Endothelial cell (in vitro differentiated cells): Measurements from ENCODE around the gene PCNA. TPM values are rescaled to one million over a fixed set of nuclear protein-coding genes. Genes with fewer than 3 reads are reported as not detected.

Experiments
- DNase-seq: peaks from one replicate; pipeline ENCODE4 v3.0.0; 2021; ENCODE audit warnings: low spot score
- H3K27ac Mint-ChIP-seq: one replicate; pipeline ENCODE4 v1.8.0; 2021; ENCODE audit warnings: mixed read lengths, inconsistent platforms; ENCODE audit not compliant: unreplicated experiment
- H3K27me3 Mint-ChIP-seq: one replicate; pipeline ENCODE4 v1.8.0; 2021; ENCODE audit warnings: mild to moderate bottlenecking, moderate library complexity, mixed read lengths, inconsistent platforms; ENCODE audit not compliant: unreplicated experiment
- H3K36me3 Mint-ChIP-seq: one replicate; pipeline ENCODE4 v1.8.0; 2021; ENCODE audit warnings: mild to moderate bottlenecking, low read depth, mixed read lengths, inconsistent platforms; ENCODE audit not compliant: unreplicated experiment
- H3K4me1 Mint-ChIP-seq: one replicate; pipeline ENCODE4 v1.8.0; 2021; ENCODE audit warnings: mild to moderate bottlenecking, mixed read lengths, inconsistent platforms; ENCODE audit not compliant: unreplicated experiment
- H3K4me3 Mint-ChIP-seq: one replicate; pipeline ENCODE4 v1.8.0; 2021; ENCODE audit warnings: mild to moderate bottlenecking, mixed read lengths, inconsistent platforms; ENCODE audit not compliant: unreplicated experiment
- H3K9me3 Mint-ChIP-seq: one replicate; pipeline ENCODE4 v1.8.0; 2021; ENCODE audit warnings: mixed read lengths, inconsistent platforms; ENCODE audit not compliant: unreplicated experiment
- CTCF ChIP-seq: fragments of 200-600 bp; sonication (generic); IDR thresholded peaks from one replicate; pipeline ENCODE4 v1.5.0; 2021; ENCODE audit warnings: antibody characterized with exemption; ENCODE audit not compliant: unreplicated experiment
- total RNA-seq: library from RNA; stranded (reverse); fragmentation: NEBNext Ultra II Directional; extraction: Animal tissue kit (Norgen Biotek cat#: 25700); gene quantifications from one replicate; pipeline ENCODE4 v1.2.1, GENCODE V29; 2021; ENCODE audit not compliant: unreplicated experiment

PCNA gene
- total RNA-seq, 1 donor from 2014 or later = 77.1 TPM

DNA sequence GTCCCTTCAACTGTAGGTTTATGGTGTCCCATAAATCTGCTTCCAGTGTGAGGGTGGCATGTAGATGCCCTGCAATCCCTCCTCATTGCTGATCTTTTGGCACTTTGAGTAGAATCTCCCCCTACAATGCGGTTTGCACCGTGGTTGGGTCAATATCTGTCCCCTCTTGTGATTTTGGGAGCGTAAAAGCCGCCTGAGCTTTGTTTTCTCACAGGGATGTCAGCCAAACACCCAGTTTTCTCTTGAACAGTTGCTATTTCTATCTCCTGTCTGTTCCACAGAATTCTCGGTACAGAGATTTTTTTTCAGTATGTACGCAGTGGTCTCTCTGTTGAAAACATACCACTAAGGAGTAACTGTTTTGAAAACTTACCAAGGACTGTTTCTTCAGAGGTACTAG, 28.8 kb upstream of the PCNA start:
- Mint-ChIP-seq H3K9me3 (no peaks in the 10 kb centered on the region), H3K27ac (no peak overlapping the region)
- no peak for TF ChIP-seq CTCF

DNA sequence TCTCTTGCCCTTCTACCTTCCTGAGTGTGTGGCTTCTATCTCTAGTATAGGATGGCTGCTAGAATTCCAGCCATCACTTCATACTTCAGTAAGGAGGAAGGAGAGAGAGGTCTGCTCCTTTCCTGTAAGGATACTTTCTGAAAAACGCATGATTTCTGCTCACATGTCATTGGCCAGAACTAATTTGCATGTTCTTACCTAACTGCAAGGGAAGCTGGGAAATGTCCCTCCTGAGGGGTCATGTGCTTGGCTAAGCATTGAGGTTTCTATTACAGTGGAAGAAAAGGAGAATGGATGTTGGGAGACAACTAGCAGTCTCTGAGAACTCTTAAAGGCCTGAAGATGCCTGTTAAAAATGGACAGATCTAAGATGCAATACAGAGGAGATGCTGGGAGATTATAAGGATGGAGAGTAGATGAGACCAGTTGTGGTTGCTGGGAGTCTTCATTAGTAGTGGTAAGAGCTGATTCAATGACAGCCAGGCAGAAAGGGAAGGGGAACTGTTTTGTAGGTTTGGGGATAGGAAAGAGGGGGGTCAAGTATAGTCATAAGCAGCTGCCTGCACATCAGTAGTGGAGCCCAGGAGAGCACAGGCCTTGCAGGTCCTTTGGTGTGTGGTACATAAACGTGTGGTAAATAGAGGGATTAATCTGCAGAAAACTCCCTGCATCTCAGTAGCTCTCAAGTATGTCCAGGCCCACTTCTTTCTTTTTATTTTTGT, 27.3 kb upstream of the PCNA start:
- peaks cover 6% of the 10 kb centered on the region for H3K27me3 Mint-ChIP-seq
- no peak for DNase-seq
- peaks cover 44% of the 10 kb centered on the region for H3K4me1 Mint-ChIP-seq
- no peaks in the 10 kb centered on the region for H3K9me3 Mint-ChIP-seq
- peak overlapping the region; percentile 6 for H3K4me3 Mint-ChIP-seq
- no peak overlapping the region for H3K27ac Mint-ChIP-seq
- no peak for TF ChIP-seq CTCF
- peaks cover 8% of the 10 kb centered on the region for H3K36me3 Mint-ChIP-seq

More for the DNA sequence above, 28.8 kb upstream of the PCNA start:
- DNase-seq = no peak
- Mint-ChIP-seq H3K4me3 (no peak overlapping the region), H3K4me1 (peaks cover 54% of the 10 kb centered on the region), H3K36me3 (peaks cover 8% of the 10 kb centered on the region), H3K27me3 (peaks cover 6% of the 10 kb centered on the region)

GRCh38 chr20:5146099-5146668, 26.4 kb upstream of the PCNA start:
- Mint-ChIP-seq H3K4me1 (peaks cover 44% of the 10 kb centered on the region), H3K27ac (no peak overlapping the region), H3K9me3 (no peaks in the 10 kb centered on the region), H3K4me3 (peak overlapping the region; percentile 56), H3K36me3 (peaks cover 11% of the 10 kb centered on the region), H3K27me3 (peaks cover 6% of the 10 kb centered on the region)
- DNase-seq = no peak
- TF ChIP-seq CTCF = no peak

DNA sequence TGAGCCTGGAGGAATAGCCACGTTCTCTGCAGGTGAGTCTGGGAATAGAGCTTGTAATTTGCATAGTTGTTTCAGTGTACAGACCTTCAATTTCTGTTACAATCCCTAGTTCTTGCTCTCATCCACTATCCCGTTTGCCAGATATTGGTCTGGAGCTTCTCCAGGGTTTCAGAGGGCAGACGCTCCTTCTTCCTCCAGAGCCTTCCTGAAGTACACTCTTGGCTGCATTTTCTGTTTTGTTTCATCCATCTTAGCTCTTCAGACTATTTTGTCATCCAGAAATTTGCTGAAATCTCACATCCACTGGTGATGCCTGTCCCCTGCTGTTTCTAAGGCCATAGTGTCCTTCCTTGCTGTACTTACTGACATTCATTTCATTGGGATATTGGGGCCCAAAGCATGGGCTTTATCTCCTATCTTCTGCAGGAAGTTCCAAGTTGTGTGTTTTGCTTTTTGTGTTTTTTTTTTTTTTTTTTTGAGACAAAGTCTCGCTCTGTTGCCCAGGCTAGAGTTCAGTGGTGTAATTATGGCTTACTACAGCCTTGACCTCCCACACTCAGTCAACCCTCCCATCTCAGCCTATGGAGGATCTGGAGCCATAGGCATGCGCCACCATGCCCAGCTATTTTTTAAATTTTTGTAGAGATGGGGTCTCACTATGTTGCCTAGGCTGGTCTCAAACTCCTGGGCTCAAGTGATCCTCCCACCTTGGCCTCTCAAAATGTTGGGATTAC, 25.8 kb upstream of the PCNA start:
- TF ChIP-seq CTCF = no peak
- H3K36me3 Mint-ChIP-seq = peaks cover 11% of the 10 kb centered on the region
- H3K4me1 Mint-ChIP-seq = peaks cover 40% of the 10 kb centered on the region
- H3K27ac Mint-ChIP-seq = no peak overlapping the region
- H3K4me3 Mint-ChIP-seq = peak overlapping the region; percentile 19
- peaks cover 6% of the 10 kb centered on the region for H3K27me3 Mint-ChIP-seq
- H3K9me3 Mint-ChIP-seq = no peaks in the 10 kb centered on the region
- no peak for DNase-seq

- no peak for DNase-seq
- Mint-ChIP-seq H3K4me1 (peaks cover 38% of the 10 kb centered on the region), H3K4me3 (no peak overlapping the region), H3K9me3 (no peaks in the 10 kb centered on the region), H3K27ac (no peak overlapping the region), H3K27me3 (peaks cover 6% of the 10 kb centered on the region), H3K36me3 (peaks cover 11% of the 10 kb centered on the region)
- TF ChIP-seq CTCF = no peak
Measured at GRCh38 chr20:5143851-5144250, 24.1 kb upstream of the PCNA start.
